IMR-90 (cell line): ENCODE data around the gene TSPAN32. TPM values are rescaled to one million over a fixed set of nuclear protein-coding genes. Genes with fewer than 3 reads are reported as not detected.

Experiments
- ATAC-seq: fragments of 200-7000 bp; cut with Tn5 transposase; 2 replicates; pipeline ENCODE4 v1.9.1; 2020; ENCODE audit warnings: low read depth, mild to moderate bottlenecking, moderate library complexity
- BruUV-seq: library from RNA; stranded (reverse); fragments of 400-500 nt; replicated peaks from 2 replicates; lab custom pipeline; 2021; lab: Mats Ljungman, UMichigan
- CTCF ChIA-PET: fragments of 300-600 bp; formaldehyde crosslinking; extraction: SDS; loops from one replicate; lab custom pipeline; 2021; ENCODE audit warnings: antibody characterized with exemption; lab: Yijun Ruan, JAX
- POLR2A ChIA-PET: fragments of 300-600 bp; sonication (Branson Sonifier 250); formaldehyde crosslinking; loops from one replicate; lab custom pipeline; 2022; ENCODE audit warnings: antibody characterized with exemption; ENCODE audit not compliant: unreplicated experiment; lab: Charles Lee
- DNase-seq: peaks from one replicate; pipeline ENCODE4 v3.0.0; 2013
- H2AFZ ChIP-seq: replicated peaks from 2 replicates; pipeline ENCODE3; 2013; ENCODE audit warnings: low read length, mild to moderate bottlenecking; ENCODE audit not compliant: poor library complexity
- H2AK5ac ChIP-seq: 2 replicates; pipeline ENCODE4 v1.6.1; 2013; ENCODE audit warnings: low read depth, low read length, inconsistent platforms
- H2AK9ac ChIP-seq: replicated peaks from 2 replicates; pipeline ENCODE3; 2013; ENCODE audit warnings: mild to moderate bottlenecking, low read depth, low read length, moderate library complexity; ENCODE audit not compliant: poor library complexity
- H2BK120ac ChIP-seq: 2 replicates; pipeline ENCODE4 v1.6.1; 2013; ENCODE audit warnings: low read depth, low read length, inconsistent platforms
- H2BK15ac ChIP-seq: 3 replicates; pipeline ENCODE4 v1.6.1; 2013; ENCODE audit warnings: low read depth, low read length, inconsistent platforms
- H2BK20ac ChIP-seq: 2 replicates; pipeline ENCODE4 v1.6.1; 2013; ENCODE audit warnings: low read depth, mild to moderate bottlenecking, inconsistent platforms, low read length, moderate library complexity
- H2BK5ac ChIP-seq: 2 replicates; pipeline ENCODE4 v1.6.1; 2013; ENCODE audit warnings: mild to moderate bottlenecking, low read depth, low read length, inconsistent platforms; ENCODE audit not compliant: poor library complexity, severe bottlenecking
- H3K14ac ChIP-seq: replicated peaks from 2 replicates; pipeline ENCODE4 v1.6.1; 2013; ENCODE audit warnings: low read depth, low read length, inconsistent platforms
- H3K18ac ChIP-seq: 2 replicates; pipeline ENCODE4 v1.6.1; 2013; ENCODE audit warnings: low read depth, low read length, control low read depth
- H3K23ac ChIP-seq: 2 replicates; pipeline ENCODE4 v1.6.1; 2013; ENCODE audit warnings: low read depth, low read length, inconsistent platforms
- H3K27ac ChIP-seq: 2 replicates; pipeline ENCODE4 v1.5.1; 2013; ENCODE audit warnings: mild to moderate bottlenecking, control low read depth, low read length; ENCODE audit not compliant: insufficient read depth
- H3K27me3 ChIP-seq: 2 replicates; pipeline ENCODE4 v1.6.1; 2013; ENCODE audit warnings: low read length; ENCODE audit not compliant: control insufficient read depth, insufficient read depth
- H3K36me3 ChIP-seq: 2 replicates; pipeline ENCODE4 v1.6.1; 2013; ENCODE audit warnings: low read length, mixed read lengths; ENCODE audit not compliant: control insufficient read depth, insufficient read depth
- H3K4ac ChIP-seq: 2 replicates; pipeline ENCODE4 v1.6.1; 2013; ENCODE audit warnings: low read depth, low read length, inconsistent platforms
- H3K4me1 ChIP-seq: 2 replicates; pipeline ENCODE4 v1.6.1; 2013; ENCODE audit warnings: low read length, mixed read lengths; ENCODE audit not compliant: control insufficient read depth, insufficient read depth
- H3K4me2 ChIP-seq: 2 replicates; pipeline ENCODE4 v1.6.1; 2013; ENCODE audit warnings: low read depth, mild to moderate bottlenecking, control low read depth, low read length, moderate library complexity
- H3K4me3 ChIP-seq: 2 replicates; pipeline ENCODE4 v1.5.1; 2013; ENCODE audit warnings: low read depth, mild to moderate bottlenecking, control low read depth, low read length, moderate library complexity; ENCODE audit not compliant: insufficient read depth
- H3K56ac ChIP-seq: 2 replicates; pipeline ENCODE4 v1.6.1; 2013; ENCODE audit warnings: low read length, inconsistent platforms; ENCODE audit not compliant: insufficient read depth; ENCODE audit errors: extremely low read depth
- H3K79me1 ChIP-seq, 2 experiments: 2 replicates each; pipeline ENCODE4 v1.6.1; 2013; ENCODE audit warnings: low read length in 2 of 2, inconsistent platforms in 1 of 2, low read depth in 1 of 2
- H3K9ac ChIP-seq: 2 replicates; pipeline ENCODE4 v1.6.1; 2013; ENCODE audit warnings: low read depth, low read length, control low read depth
- H3K9me1 ChIP-seq: 2 replicates; pipeline ENCODE4 v1.6.1; 2013; ENCODE audit warnings: low read length, inconsistent platforms; ENCODE audit not compliant: insufficient read depth
- H3K9me3 ChIP-seq: 2 replicates; pipeline ENCODE4 v1.6.1; 2013; ENCODE audit warnings: low read length; ENCODE audit not compliant: control insufficient read depth, insufficient read depth
- H4K20me1 ChIP-seq: 2 replicates; pipeline ENCODE4 v1.6.1; 2013; ENCODE audit warnings: low read length, inconsistent platforms; ENCODE audit not compliant: insufficient read depth
- H4K5ac ChIP-seq: 2 replicates; pipeline ENCODE4 v1.6.1; 2013; ENCODE audit warnings: mild to moderate bottlenecking, low read depth, low read length, control low read depth
- H4K8ac ChIP-seq, 2 experiments: 2 replicates each; pipeline ENCODE4 v1.6.1; 2013; ENCODE audit warnings: low read depth in 2 of 2, low read length in 2 of 2, control low read depth in 1 of 2, inconsistent platforms in 1 of 2
- H4K91ac ChIP-seq: 2 replicates; pipeline ENCODE4 v1.6.1; 2013; ENCODE audit warnings: low read depth, low read length, inconsistent platforms; ENCODE audit not compliant: insufficient read depth
- FOS ChIP-seq: fragments of 150-350 bp; IDR thresholded peaks from 2 replicates; pipeline ENCODE4 v1.6.1; 2016; ENCODE audit warnings: low read depth, low read length
- POLR2A ChIP-seq: IDR thresholded peaks from 2 replicates; pipeline ENCODE4 v1.6.1; 2012; ENCODE audit warnings: mild to moderate bottlenecking, low read depth, low read length
- WGBS, 2 experiments: methylation state at CpG; one replicate each; pipeline versions ENCODE4 v1.1.5 to v1.1.7; 2013; ENCODE audit warnings: missing lambda C conversion rate in 2 of 2; ENCODE audit not compliant: insufficient read length in 1 of 2; ENCODE audit errors: extremely low coverage in 2 of 2; 5-methylcytosine and 5-hydroxymethylcytosine counted together
- dilution Hi-C: fragments of 300-500 bp; cut with HindIII; formaldehyde crosslinking; loops from one replicate; pipeline ENCODE4 v1.14.3; 2018; ENCODE audit warnings: low sequenced_read_pairs; ENCODE audit not compliant: unreplicated experiment
- in situ Hi-C: fragments of 300-500 bp; cut with MboI; formaldehyde crosslinking; loops from 3 replicates; pipeline ENCODE4 v1.14.3; 2019; ENCODE audit warnings: low sequenced_read_pairs, inconsistent platforms, mixed read lengths
- intact Hi-C: fragments of 100-400 bp; cut with micrococcal nuclease; formaldehyde crosslinking; loops from 2 replicates; pipeline ENCODE4 v1.10.0; 2022
- polyA plus RNA-seq, 3 experiments: library from polyadenylated mRNA; depleted of rRNA; stranded (reverse); fragments of >200 nt; gene quantifications; 2 replicates each; pipeline ENCODE4 v1.2.3, GENCODE V29; 2012; ENCODE audit warnings: low replicate concordance in 1 of 3
- total RNA-seq: library from RNA; depleted of rRNA; stranded (reverse); fragments of >200 nt; gene quantifications from 2 replicates; pipeline ENCODE4 v1.2.3, GENCODE V29; 2012

The TSPAN32 gene
- total and polyA plus RNA-seq, 2 of the 4 experiments (the other 2 are of a cell fraction): 0.07 TPM; not detected in 1

- H3K4me1 ChIP-seq: peaks cover 7% of the 10 kb centered on the region
- no peak overlapping the region for H4K8ac ChIP-seq
- DNase-seq (no peak), ATAC-seq (no peak)
- no peak overlapping the region for H2AK5ac ChIP-seq
- H3K9ac ChIP-seq: no peak overlapping the region
- dilution Hi-C loops: no loop called here
- no peak overlapping the region for H3K56ac ChIP-seq
- H3K9me1 ChIP-seq: 0 out of 2 replicates have a peak, but pooled peaks cover 7% of the 10 kb centered on the region
- WGBS, 2 experiments: 50% methylated on average over 1 of the region's 3 CpGs; no CpG with 5 or more reads in 1 of the 2 experiments
- ChIA-PET CTCF (interaction anchor here (0.6 kb wide), 1 partner anchor 80 kb away, joined by 3 read pairs; no protein-coding TSS in a partner anchor), POLR2A (no interaction called here)
- H3K4ac ChIP-seq: no peak overlapping the region
- H3K27ac ChIP-seq: no peak overlapping the region
- no peaks in the 10 kb centered on the region; the same call in 1 of the 2 replicates for H3K27me3 ChIP-seq
- H2BK15ac ChIP-seq: no peak overlapping the region
- H2BK20ac ChIP-seq: no peak overlapping the region
- no peak overlapping the region for H2BK120ac ChIP-seq
- peak overlapping the region; percentile 17 for H2AFZ ChIP-seq
- H2BK5ac ChIP-seq: no peak overlapping the region
- no peak overlapping the region for H2AK9ac ChIP-seq
- H3K4me2 ChIP-seq: no peak overlapping the region
- H4K5ac ChIP-seq: no peak overlapping the region
- H4K91ac ChIP-seq: no peak overlapping the region
- no peak overlapping the region for H3K23ac ChIP-seq
- H3K18ac ChIP-seq: no peak overlapping the region
- no peak overlapping the region for H3K4me3 ChIP-seq
- H3K36me3 ChIP-seq: no peaks in the 10 kb centered on the region
- no peak overlapping the region for H3K14ac ChIP-seq
- in situ Hi-C loops: no loop called here
- no peaks in the 10 kb centered on the region for H3K79me1 ChIP-seq
- BruUV-seq: no TSS peak
- H4K20me1 ChIP-seq: no peaks in the 10 kb centered on the region
- intact Hi-C loops: no loop called here
- no peak for TF ChIP-seq POLR2A
- no peak for TF ChIP-seq FOS
- peaks cover 17% of the 10 kb centered on the region for H3K9me3 ChIP-seq
Measured at GRCh38 chr11:2351701-2352100, 49.9 kb downstream of the TSPAN32 start.
